Prostate gland (tissue), 2 donors: ENCODE measurements around the gene TMEM231. TPM values are rescaled to one million over a fixed set of nuclear protein-coding genes. Genes with fewer than 3 reads are reported as not detected.
A peak's percentile ranks its signal among the peaks of the same experiment; 100 is the strongest.
"Not testable (repeated sequence)": the region's sequence is repeated elsewhere in the genome, so short reads cannot be mapped to it uniquely, and the experiment has no call there.

Experiments used
- DNase-seq: peaks from one replicate; pipeline ENCODE4 v3.0.0-alpha.2; 2019; ENCODE audit warnings: low spot score
- H3K27ac ChIP-seq, 2 donors: fragments of 200-600 bp; sonication (generic); 2 replicates each; pipeline ENCODE4 v1.5.1; 2017 to 2019
- H3K27me3 ChIP-seq: fragments of 200-600 bp; sonication (generic); replicated peaks from 2 replicates; pipeline ENCODE4 v1.5.1; 2019; ENCODE audit not compliant: insufficient read depth
- H3K36me3 ChIP-seq, 2 donors: fragments of 200-600 bp; sonication (generic); 1 replicate in 1 of 2; 2 replicates in 1 of 2; pipeline versions ENCODE4 v1.5.1 to v1.8.1; 2017 to 2019
- H3K4me1 ChIP-seq: fragments of 200-600 bp; sonication (generic); replicated peaks from 2 replicates; pipeline ENCODE4 v1.5.1; 2019
- H3K4me3 ChIP-seq, 2 donors: fragments of 200-600 bp; sonication (generic); 2 replicates each; pipeline ENCODE4 v1.5.1; 2017 to 2019
- H3K9me3 ChIP-seq: fragments of 200-600 bp; sonication (generic); 2 replicates; pipeline ENCODE4 v1.5.1; 2017
- POLR2A ChIP-seq: fragments of 450-650 bp; IDR thresholded peaks from one replicate; pipeline ENCODE4 v1.6.1; 2016; ENCODE audit warnings: antibody characterized with exemption, mild to moderate bottlenecking
- POLR2AphosphoS5 ChIP-seq: sonication (generic); formaldehyde crosslinking; IDR thresholded peaks from one replicate; pipeline ENCODE4 v1.6.1; 2017; ENCODE audit warnings: antibody characterized with exemption
- WGBS: methylation state at CpG from one replicate; pipeline ENCODE4 v1.1.5; 2018; 5-methylcytosine and 5-hydroxymethylcytosine counted together
- intact Hi-C: fragments of 100-400 bp; cut with DNase I; formaldehyde crosslinking; loops from one replicate; pipeline ENCODE4 v1.14.2; 2022
- total RNA-seq, 2 donors: library from RNA; depleted of rRNA; stranded (reverse); fragments of >200 nt; gene quantifications; one replicate each; pipeline ENCODE4 v1.1.0, GENCODE V29; 2016
- TF ChIP-seq, protein P1 (sequence below), 4 experiments: fragments of 200-600 bp in 2 of 4; fragments of 450-650 bp in 2 of 4; sonication (generic) in 2 of 4; IDR thresholded peaks; 1 replicate in 3 of 4; 2 replicates in 1 of 4; pipeline ENCODE4 v1.5.1; 2016 to 2019; ENCODE audit warnings: antibody characterized with exemption in 4 of 4, mild to moderate bottlenecking in 2 of 4, moderate library complexity in 2 of 4

TMEM231 gene
- total RNA-seq, 2 donors from 2014 or later = 7.7 to 17.2 TPM

DNA sequence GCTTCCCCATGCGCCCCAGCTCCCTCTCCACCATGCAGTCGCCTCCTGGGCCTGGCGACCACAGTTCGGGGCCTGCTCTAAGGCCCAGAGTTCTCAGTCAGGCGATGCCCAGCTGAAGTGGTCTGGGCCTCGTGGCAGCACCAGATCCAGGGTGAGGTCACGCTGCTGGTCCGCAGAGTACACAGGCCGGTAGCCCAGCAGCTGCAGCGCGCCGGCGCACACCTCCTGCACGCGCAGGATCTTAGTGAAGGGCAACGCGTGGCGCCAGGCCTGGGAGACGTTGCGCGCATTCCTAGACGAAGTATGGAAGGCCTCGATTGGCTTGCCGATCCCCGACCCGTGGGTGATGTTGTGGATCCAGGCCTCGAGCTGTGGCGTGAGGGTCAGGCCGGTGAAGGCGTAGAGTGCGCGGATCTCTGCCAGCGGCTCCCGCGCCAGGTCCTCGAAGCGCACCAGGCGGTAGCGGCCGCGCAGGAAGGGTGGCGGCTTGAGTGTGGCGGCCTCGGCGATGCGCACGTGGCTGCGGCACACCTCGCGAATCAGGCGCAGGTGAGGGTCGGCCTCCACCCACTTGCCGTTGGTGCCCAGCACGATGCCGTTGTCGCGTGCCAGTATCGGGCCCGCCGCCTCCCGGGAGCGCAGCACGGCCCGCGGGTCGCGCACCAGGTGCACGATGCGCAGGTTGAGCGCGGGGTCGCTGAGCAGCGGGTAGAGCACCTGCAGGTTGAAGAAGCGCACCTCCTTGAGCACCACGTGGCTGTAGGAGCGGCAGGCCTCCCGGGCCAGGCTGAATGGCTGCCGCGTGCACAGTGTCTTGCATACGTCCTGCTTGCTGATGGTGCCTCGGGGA lies 26.8 kb downstream of the TMEM231 start:
- intact Hi-C loops = no loop called here
- no peaks in the 10 kb centered on the region for H3K4me1 ChIP-seq
- no peak overlapping the region for H3K4me3 ChIP-seq
- no peak overlapping the region for H3K27ac ChIP-seq
- H3K27me3 ChIP-seq = no peaks in the 10 kb centered on the region
- DNase-seq = no peak
- no peaks in the 10 kb centered on the region for H3K9me3 ChIP-seq
- TF ChIP-seq, protein P1, sequence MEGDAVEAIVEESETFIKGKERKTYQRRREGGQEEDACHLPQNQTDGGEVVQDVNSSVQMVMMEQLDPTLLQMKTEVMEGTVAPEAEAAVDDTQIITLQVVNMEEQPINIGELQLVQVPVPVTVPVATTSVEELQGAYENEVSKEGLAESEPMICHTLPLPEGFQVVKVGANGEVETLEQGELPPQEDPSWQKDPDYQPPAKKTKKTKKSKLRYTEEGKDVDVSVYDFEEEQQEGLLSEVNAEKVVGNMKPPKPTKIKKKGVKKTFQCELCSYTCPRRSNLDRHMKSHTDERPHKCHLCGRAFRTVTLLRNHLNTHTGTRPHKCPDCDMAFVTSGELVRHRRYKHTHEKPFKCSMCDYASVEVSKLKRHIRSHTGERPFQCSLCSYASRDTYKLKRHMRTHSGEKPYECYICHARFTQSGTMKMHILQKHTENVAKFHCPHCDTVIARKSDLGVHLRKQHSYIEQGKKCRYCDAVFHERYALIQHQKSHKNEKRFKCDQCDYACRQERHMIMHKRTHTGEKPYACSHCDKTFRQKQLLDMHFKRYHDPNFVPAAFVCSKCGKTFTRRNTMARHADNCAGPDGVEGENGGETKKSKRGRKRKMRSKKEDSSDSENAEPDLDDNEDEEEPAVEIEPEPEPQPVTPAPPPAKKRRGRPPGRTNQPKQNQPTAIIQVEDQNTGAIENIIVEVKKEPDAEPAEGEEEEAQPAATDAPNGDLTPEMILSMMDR (IDR thresholded peaks at IDR 0.05) = no peak
- TF ChIP-seq POLR2AphosphoS5 = no peak
- TF ChIP-seq POLR2A = no peak
- no peaks in the 10 kb centered on the region for H3K36me3 ChIP-seq
- WGBS = 96% methylated on average over 80 of the region's 81 CpGs

DNA sequence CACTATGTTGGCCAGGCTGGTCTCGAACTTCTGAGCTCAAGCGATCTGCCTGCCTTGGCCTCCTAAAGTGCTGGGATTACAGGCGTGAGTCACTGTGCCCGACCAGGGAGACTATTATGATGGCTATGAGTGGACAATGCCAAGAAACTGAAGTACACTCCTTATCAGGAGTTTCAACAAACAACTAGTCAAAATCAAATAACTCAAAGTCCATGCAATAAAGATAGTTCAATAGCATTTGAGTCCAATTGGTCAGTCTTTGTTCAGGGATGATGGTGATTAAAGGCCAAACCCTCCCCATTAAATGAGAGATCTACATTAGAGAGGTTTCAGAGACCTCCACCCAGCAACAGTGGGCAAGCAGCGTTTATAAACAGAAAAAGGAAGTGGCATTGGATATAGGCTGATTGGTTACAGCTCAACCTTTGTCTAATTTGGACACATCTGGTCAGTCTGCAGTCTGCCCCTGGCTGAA lies 28.2 kb downstream of the TMEM231 start:
- Histone ChIP-seq H3K27ac (no peak overlapping the region), H3K4me1 (no peaks in the 10 kb centered on the region), H3K27me3 (no peaks in the 10 kb centered on the region), H3K9me3 (no peaks in the 10 kb centered on the region), H3K36me3 (no peaks in the 10 kb centered on the region), H3K4me3 (no peak overlapping the region)
- intact Hi-C loops = no loop called here
- no peak for DNase-seq
- WGBS = 71% methylated on average over 5 of the region's 5 CpGs
- TF ChIP-seq, protein P1 (IDR thresholded peaks at IDR 0.05) = no peak
- TF ChIP-seq POLR2AphosphoS5 = peak; percentile 5

DNA sequence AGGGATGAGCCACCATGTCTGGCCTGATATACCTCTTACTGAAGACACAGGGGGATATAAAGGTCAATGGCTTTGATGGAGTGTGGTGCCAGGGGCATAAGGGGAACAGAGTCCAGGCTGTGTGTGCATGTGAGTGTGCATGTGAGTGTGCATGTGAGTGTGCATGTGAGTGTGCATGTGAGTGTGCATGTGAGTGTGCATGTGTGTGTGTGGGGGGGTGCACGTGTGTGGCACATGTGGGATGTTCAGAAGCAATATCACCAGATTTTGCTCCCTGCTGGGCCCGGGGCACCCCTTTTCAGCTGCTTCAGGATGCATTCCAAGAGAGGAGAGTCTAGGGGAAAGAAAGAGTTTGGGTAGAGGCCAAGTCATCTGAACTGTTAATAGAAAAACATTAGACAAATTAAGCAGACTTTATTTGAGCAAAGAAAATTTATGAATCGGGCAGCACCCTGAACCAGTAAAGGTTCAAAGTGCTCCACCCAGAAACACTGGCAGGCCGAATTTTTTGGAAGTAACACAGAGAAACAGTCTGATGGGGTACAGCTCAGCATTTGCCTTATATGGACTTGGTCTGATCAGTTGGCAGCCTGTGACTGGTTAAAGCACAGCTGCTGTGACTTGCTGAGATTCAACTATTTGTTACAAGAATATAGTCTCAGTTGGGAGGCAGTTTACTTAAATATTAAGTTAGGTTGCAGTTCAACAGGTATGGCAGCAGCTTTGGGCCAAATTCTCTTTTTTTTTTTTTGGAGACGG lies 29.8 kb downstream of the TMEM231 start:
- 89% methylated on average over 5 of the region's 5 CpGs for WGBS

DNA sequence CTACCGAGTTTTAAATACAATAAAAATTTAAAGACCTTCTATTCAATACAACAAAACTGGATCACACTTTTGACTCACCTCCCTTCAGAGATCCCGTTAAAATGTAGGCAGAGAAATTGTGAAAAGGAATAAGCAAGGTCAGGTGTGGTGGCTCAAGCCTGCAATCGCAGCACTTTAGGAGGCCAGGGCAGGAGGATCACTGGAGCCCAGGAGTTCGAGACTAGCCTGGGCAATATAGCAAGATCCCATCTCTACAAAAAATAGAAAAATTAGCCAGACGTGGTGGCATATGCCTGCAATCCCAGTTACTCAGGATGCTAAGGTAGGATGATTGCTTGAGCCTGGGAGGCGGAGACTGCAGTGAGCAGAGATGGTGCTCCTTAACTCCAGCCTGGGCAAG lies 36.9 kb downstream of the TMEM231 start:
- H3K9me3 ChIP-seq = no peaks in the 10 kb centered on the region
- 76% methylated on average over 6 of the region's 6 CpGs for WGBS
- no peak overlapping the region for H3K4me3 ChIP-seq
- no peaks in the 10 kb centered on the region for H3K4me1 ChIP-seq
- no peak overlapping the region for H3K27ac ChIP-seq
- intact Hi-C loops = loop anchor here (5.0 to 10.0 kb wide), 2 partner anchors 47 to 106 kb away; partner anchors contain the start of gene ADAT1
- DNase-seq = no peak
- H3K36me3 ChIP-seq = no peaks in the 10 kb centered on the region
- TF ChIP-seq POLR2A = no peak
- no peak for TF ChIP-seq POLR2AphosphoS5
- no peaks in the 10 kb centered on the region for H3K27me3 ChIP-seq

More for the DNA sequence above, 29.8 kb downstream of the TMEM231 start:
- no peaks in the 10 kb centered on the region for H3K9me3 ChIP-seq
- DNase-seq = no peak
- no peaks in the 10 kb centered on the region for H3K27me3 ChIP-seq
- intact Hi-C loops = no loop called here
- no peak overlapping the region for H3K27ac ChIP-seq
- TF ChIP-seq POLR2AphosphoS5 (no peak), POLR2A (no peak)
- TF ChIP-seq, protein P1 (IDR thresholded peaks at IDR 0.05) = no peak
- no peaks in the 10 kb centered on the region for H3K36me3 ChIP-seq
- H3K4me1 ChIP-seq = no peaks in the 10 kb centered on the region
- no peak overlapping the region for H3K4me3 ChIP-seq

DNA sequence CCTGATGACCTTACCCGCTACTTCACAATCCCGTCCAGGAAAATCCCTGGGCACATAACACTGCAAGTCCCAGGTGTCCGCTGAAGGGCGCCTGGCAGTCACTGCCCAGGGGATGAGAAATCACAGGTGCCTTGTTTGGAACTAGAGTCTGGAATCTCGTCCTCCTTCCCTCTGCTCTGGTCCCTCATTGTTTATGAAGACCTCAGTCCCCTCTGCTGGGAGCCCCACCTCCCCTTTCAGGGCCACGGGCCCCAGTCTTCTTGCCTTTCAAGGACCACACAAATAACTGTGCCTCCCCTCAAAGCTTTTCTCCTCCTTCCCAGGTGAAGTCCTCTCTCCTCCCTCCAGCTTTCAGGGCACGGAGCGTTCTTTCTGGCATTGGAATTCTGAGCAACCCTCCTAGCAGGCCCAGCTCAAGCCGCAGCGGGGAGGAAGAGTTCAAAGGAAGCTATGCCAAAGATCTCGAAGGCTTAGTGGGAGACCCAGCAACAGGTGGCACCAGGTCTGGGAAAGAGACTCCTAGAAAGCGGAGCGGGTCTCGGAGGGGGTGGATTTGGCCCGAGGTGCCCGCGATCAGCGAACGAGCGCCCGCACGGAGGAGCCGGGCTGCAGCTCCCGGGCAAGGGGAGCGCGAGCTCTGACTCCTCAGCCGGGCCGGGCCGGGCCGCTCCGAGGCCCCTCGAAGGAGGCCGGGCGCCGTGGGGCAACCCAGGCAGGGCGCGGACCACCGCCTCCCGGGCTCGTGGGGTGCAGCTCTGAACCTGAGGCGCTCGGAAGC lies 39.7 kb downstream of the TMEM231 start:
- not testable (repeated sequence) for H3K27me3 ChIP-seq, H3K4me1 ChIP-seq, H3K36me3 ChIP-seq, H3K9me3 ChIP-seq
- WGBS = 7% methylated on average over 35 of the region's 42 CpGs
- DNase-seq = peak; percentile 11
- peak overlapping the region; percentile 87 to 95 for H3K4me3 ChIP-seq
- intact Hi-C loops = loop anchor here (5.0 to 10.0 kb wide), 2 partner anchors 44 to 108 kb away; partner anchors contain the start of gene ADAT1
- peak overlapping the region; percentile 97 to 98 for H3K27ac ChIP-seq
